NCI-H345 (cell line): Measurements from ENCODE around the gene MYH14.

Source experiments
- DNase-seq: peaks from one replicate; lab custom pipeline; 2025; lab: John Stamatoyannopoulos, UW

The MYH14 gene

DNA sequence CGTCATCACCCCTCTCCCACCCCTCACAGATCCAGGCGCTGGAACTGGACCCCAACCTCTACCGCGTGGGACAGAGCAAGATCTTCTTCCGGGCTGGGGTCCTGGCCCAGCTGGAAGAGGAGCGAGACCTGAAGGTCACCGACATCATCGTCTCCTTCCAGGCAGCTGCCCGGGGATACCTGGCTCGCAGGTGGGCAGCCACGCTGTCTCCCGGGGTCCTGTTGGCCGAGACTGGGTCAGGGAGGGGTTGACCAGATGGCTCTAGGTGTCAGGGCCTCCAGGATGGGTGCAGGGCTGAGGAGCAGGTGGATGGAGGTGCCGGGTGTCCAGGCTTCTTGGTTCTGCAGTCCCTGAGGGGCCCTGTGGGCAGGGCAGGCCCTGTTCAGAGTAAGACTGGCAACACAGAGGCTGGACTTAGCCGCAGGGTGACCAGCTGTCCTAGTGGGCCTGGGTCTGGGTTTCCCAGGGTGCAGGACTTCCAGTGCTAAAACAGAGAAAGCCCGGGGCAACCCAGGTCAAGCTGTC lies 58.1 kb downstream of the MYH14 start:
- DNase-seq, result no peak

- DNase-seq, result no peak
These were observed 59.8 kb downstream of the MYH14 start for GRCh38 chr19:50263176-50263575.

- DNase-seq, result no peak
These were observed 61.2 kb downstream of the MYH14 start for GRCh38 chr19:50264483-50265186.

DNA sequence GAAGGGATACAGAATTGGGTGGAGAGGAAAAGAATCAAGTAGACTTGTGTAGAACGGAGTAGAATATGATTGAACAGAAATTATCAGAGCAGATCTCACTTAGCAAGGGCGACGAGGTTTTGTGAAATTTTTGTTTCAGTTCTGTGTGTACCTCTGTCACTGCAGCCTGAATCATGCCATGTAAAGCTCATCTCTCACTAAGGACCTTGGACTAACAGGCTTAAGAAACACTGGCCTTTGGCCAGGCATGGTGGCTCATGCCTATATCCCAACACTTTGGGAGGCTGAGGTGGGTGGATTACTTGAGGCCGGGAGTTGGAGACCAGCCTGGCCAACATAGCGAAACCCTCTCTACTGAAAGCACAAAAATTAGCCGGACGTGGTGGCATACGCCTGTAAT lies 62.6 kb downstream of the MYH14 start:
- no peak for DNase-seq

- DNase-seq, result no peak
These were observed 63.5 kb downstream of the MYH14 start for GRCh38 chr19:50266896-50267295.

DNA sequence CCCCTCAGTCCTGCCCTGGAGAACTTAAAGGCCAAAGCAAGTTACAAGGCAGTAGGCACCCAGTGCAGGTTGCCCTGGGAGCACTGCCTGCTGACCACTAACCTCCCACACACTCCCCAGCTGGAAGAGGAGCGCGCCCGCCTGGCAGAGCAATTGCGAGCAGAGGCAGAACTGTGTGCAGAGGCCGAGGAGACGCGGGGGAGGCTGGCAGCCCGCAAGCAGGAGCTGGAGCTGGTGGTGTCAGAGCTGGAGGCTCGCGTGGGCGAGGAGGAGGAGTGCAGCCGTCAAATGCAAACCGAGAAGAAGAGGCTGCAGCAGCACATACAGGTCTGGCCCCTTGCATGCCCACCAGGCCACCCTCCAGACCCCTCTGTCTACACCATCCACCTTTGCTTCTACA lies 64.6 kb downstream of the MYH14 start:
- no peak for DNase-seq

DNA sequence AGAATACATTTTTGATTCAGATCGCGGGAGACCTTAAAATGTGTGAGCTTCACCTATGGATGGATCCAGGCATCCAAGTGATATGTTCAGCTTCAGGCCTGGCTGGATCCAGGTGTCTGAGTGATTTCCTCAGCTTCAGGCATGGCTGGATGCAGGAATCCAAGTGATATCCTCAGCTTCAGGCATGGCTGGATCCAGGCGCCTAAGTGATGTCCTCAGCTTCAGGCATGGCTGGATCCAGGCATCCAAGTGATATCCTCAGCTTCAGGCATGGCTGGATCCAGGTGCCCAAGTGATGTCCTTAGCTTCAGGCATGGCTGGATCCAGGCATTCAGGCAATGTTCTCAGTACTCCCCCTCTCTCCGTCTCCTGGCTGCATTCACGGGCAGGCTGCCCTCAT lies 65.1 kb downstream of the MYH14 start:
- no peak for DNase-seq

- DNase-seq, result no peak
These were observed 66.2 kb downstream of the MYH14 start for GRCh38 chr19:50269653-50270052.

- no peak for DNase-seq
These were observed 69.0 kb downstream of the MYH14 start for GRCh38 chr19:50272263-50272897.

DNA sequence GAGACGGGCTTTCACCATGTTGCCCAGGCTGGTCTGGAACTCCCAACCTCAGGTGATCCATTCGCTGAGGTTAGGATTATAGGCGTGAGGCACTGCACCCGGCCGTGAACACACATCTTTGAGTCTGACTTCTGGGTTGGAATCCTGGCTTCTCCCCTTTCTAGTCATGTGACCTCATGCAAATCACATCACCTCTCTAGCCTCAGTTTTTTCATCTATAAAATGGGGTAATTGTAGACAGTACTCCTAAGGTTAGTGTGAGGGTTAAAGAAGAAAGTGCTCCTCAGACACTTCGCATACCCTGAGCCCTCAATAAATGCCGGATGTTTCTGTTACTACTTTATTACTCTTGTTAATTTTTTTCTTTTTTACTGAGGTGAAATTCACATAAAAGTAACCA lies 70.4 kb downstream of the MYH14 start:
- no peak for DNase-seq

GRCh38 chr19:50275577-50276368 lies 72.4 kb downstream of the MYH14 start:
- DNase-seq, result no peak

- no peak for DNase-seq
These were observed 73.1 kb downstream of the MYH14 start for GRCh38 chr19:50276370-50277063.

GRCh38 chr19:50277966-50278580 lies 74.7 kb downstream of the MYH14 start:
- no peak for DNase-seq

GRCh38 chr19:50280074-50280473 lies 76.7 kb downstream of the MYH14 start:
- no peak for DNase-seq

DNA sequence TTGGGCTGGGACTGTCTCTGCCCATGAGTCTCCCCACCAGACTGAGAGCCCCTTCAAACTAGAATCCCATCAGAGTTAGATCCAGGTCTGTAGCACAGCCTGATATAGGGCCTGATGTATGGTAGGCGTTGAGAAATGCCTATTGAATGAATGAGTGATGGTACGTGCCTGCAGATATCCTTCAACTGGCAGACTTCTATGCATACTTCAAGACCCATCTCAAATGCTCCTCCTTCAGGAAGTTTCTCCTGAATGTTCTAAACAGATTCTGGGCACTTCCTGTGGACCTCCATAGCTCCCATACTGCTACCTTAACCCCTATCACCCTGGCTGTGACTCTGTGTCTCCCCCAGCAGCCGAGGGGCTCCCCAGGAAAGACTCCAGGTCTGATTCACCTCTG lies 77.6 kb downstream of the MYH14 start:
- no peak for DNase-seq

- no peak for DNase-seq
These were observed 78.1 kb downstream of the MYH14 start for GRCh38 chr19:50281491-50281890.

DNA sequence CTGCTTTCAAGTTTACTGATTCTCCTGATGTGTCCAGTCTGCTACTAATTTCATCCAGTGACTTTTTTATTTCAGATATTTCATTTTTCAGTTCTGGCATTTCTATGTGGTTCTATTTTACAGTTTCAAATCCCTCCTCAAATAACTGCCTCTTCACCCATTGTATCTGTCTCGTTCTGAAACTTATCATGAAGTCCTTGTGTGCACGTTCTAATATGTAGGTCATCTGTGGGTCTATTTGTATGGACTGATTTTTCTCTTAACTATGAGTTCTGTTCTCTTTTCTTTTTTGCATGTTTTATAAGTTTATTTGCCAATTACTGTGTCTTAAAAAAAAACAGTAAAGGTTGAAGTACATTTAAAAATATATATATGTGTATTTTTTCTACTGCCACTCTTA lies 82.4 kb downstream of the MYH14 start:
- no peak for DNase-seq

DNA sequence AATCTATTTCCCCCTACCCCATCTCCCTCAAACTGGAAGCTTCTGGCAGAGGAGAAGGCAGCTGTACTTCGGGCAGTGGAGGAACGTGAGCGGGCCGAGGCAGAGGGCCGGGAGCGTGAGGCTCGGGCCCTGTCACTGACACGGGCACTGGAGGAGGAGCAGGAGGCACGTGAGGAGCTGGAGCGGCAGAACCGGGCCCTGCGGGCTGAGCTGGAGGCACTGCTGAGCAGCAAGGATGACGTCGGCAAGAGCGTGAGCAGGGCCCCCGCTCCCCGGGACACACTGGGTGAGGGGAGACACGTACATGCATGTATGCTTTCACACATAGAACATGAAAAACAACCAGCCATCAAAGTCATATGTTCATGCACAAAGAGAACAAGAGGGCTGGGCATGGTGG lies 83.0 kb downstream of the MYH14 start:
- DNase-seq, result no peak

- DNase-seq, result no peak
These were observed 83.9 kb downstream of the MYH14 start for GRCh38 chr19:50287331-50287730.

GRCh38 chr19:50288954-50289353 lies 85.5 kb downstream of the MYH14 start:
- DNase-seq, result no peak

DNA sequence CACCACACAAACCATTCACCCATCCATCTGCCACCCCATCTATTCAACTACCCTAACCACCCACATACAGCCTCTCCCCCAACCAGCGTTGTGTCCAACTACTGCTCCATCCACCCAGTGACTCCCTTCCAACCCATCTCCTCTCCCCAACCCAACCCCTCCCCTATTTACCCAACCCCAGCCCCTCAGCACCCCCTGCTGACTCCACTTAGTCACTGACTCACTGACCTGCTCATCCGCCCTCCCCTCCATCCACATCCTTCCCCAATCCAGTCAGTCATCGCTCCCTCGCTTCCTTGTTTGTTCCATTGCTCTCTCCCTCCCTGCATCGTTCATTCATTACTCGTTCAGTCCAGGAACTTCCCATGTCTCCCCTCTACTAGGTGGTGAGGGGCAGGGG lies 86.6 kb downstream of the MYH14 start:
- DNase-seq, result no peak

- DNase-seq, result no peak
These were observed 87.4 kb downstream of the MYH14 start for GRCh38 chr19:50290775-50291174.
